GM12878 (cell line): ENCODE data around the gene SNED1.
A peak's percentile ranks its signal among the peaks of the same experiment; 100 is the strongest.

ENCODE experiments used
- CBFB ChIP-seq: IDR thresholded peaks from 2 replicates; pipeline ENCODE4 v1.6.1; 2016; ENCODE audit warnings: antibody characterized with exemption, low read depth
- CTCF ChIP-seq, 3 experiments: IDR thresholded peaks in 2 of 3; conservative IDR thresholded peaks in 1 of 3; 2 replicates each; pipeline ENCODE4 v1.5.1; 2011; ENCODE audit warnings: low read depth in 3 of 3, low read length in 3 of 3, mild to moderate bottlenecking in 3 of 3, control low read depth in 2 of 3, moderate library complexity in 2 of 3, inconsistent platforms in 1 of 3, mixed read lengths in 1 of 3; ENCODE audit not compliant: control insufficient read depth in 2 of 3, insufficient read depth in 1 of 3; ENCODE audit errors: extremely low read depth in 1 of 3
- MYC ChIP-seq: IDR thresholded peaks from 2 replicates; pipeline ENCODE4 v1.6.1; 2011; ENCODE audit warnings: mild to moderate bottlenecking, low read length, moderate library complexity, inconsistent platforms; ENCODE audit not compliant: insufficient read depth, insufficient replicate concordance, insufficient read length, severe bottlenecking
- NFIC ChIP-seq: IDR thresholded peaks from 2 replicates; pipeline ENCODE4 v1.6.1; 2012; ENCODE audit warnings: low read depth, mild to moderate bottlenecking, inconsistent platforms, low read length, moderate library complexity
- SMC3 ChIP-seq: IDR thresholded peaks from 2 replicates; pipeline ENCODE4 v1.6.1; 2011; ENCODE audit warnings: low read length, improper control_type of control experiment, borderline replicate concordance
- TARDBP ChIP-seq: IDR thresholded peaks from 2 replicates; pipeline ENCODE4 v1.6.1; 2016; ENCODE audit warnings: borderline replicate concordance
- ZBTB33 ChIP-seq: fragments of 450-650 bp; IDR thresholded peaks from 2 replicates; pipeline ENCODE4 v1.6.1; 2017; ENCODE audit warnings: mild to moderate bottlenecking
- TF ChIP-seq, protein P1 (sequence below): IDR thresholded peaks from 2 replicates; pipeline ENCODE4 v1.6.1; 2012; ENCODE audit warnings: low read depth, low read length, improper control_type of control experiment
- TF ChIP-seq, protein P2 (sequence below): IDR thresholded peaks from 2 replicates; pipeline ENCODE4 v1.6.1; 2012; ENCODE audit warnings: mild to moderate bottlenecking, low read depth, low read length

GRCh38 chr2:240968731-240969624 is 29.4 kb upstream of the SNED1 start:
- TF ChIP-seq, protein P1, sequence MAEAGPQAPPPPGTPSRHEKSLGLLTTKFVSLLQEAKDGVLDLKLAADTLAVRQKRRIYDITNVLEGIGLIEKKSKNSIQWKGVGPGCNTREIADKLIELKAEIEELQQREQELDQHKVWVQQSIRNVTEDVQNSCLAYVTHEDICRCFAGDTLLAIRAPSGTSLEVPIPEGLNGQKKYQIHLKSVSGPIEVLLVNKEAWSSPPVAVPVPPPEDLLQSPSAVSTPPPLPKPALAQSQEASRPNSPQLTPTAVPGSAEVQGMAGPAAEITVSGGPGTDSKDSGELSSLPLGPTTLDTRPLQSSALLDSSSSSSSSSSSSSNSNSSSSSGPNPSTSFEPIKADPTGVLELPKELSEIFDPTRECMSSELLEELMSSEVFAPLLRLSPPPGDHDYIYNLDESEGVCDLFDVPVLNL = no peak
- no peak for TF ChIP-seq TARDBP
- TF ChIP-seq ZBTB33 = no peak
- TF ChIP-seq SMC3 = no peak
- no peak for TF ChIP-seq NFIC
- no peak for TF ChIP-seq CBFB
- TF ChIP-seq, protein P2, sequence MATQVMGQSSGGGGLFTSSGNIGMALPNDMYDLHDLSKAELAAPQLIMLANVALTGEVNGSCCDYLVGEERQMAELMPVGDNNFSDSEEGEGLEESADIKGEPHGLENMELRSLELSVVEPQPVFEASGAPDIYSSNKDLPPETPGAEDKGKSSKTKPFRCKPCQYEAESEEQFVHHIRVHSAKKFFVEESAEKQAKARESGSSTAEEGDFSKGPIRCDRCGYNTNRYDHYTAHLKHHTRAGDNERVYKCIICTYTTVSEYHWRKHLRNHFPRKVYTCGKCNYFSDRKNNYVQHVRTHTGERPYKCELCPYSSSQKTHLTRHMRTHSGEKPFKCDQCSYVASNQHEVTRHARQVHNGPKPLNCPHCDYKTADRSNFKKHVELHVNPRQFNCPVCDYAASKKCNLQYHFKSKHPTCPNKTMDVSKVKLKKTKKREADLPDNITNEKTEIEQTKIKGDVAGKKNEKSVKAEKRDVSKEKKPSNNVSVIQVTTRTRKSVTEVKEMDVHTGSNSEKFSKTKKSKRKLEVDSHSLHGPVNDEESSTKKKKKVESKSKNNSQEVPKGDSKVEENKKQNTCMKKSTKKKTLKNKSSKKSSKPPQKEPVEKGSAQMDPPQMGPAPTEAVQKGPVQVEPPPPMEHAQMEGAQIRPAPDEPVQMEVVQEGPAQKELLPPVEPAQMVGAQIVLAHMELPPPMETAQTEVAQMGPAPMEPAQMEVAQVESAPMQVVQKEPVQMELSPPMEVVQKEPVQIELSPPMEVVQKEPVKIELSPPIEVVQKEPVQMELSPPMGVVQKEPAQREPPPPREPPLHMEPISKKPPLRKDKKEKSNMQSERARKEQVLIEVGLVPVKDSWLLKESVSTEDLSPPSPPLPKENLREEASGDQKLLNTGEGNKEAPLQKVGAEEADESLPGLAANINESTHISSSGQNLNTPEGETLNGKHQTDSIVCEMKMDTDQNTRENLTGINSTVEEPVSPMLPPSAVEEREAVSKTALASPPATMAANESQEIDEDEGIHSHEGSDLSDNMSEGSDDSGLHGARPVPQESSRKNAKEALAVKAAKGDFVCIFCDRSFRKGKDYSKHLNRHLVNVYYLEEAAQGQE = no peak
- peak in 1 of 3 experiments; percentile 15; a peak in 1 of 6 replicates for TF ChIP-seq CTCF (IDR thresholded peaks at IDR 0.05 in 2 of 3, conservative IDR thresholded peaks at IDR 0.05 in 1 of 3; ENCODE audit: control insufficient read depth in 2 of 3, extremely low read depth in 1 of 3, insufficient read depth in 1 of 3, low read depth in 3 of 3, low read length in 3 of 3)
- TF ChIP-seq MYC = no peak
